Measurements from ENCODE around the gene RBBP8.
"Not testable (repeated sequence)": the region's sequence is repeated elsewhere in the genome, so short reads cannot be mapped to it uniquely, and the experiment has no call there.

The RBBP8 gene

DNA sequence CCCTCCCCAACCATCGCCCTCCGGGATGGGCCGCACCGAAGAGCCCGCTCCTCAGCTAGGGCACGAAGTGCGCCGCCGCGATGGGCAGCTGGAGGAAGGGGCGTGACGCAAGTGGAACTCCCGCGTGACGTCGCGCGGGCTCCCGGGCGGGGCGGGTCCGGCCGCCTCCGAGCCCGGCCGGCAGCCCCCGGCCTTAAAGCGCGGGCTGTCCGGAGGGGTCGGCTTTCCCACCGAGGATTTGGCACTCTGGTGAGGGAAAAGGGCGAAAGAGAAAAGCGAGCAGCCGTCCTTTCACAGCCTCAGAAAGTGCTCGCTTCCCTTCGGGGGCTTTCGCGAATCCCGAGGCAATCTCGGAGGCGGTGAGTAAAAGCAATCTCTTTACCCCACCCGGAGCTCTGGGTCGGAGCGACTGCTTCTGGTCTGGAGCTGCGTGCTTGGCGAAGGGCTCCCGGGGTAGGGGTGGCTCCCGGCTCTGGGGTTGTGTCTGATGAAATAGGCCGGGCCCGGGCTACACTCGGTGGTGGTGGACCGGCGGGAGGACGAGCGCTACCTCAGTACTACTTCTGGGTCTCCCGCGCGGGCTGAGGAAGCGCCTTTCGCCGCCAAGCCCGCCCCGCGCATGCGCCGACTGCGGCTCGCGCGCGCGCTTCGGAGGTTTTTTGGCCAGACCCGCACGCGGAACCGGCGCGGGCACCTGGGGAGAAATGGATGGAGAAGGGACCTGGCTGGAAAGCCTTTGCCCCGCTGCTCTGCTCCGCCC lies at the start of gene RBBP8:
RBBP8 (plus strand) TSS at position 123 of the 760 bp plus-strand sequence. CDS start 3,524 bp downstream, outside the sequence.
- DNase-seq, result peak; percentile 89

- DNase-seq, result no peak
Observed at GRCh38 chr18:22883827-22884226, 49.3 kb upstream of the RBBP8 start.

GRCh38 chr18:22885694-22886093 lies 47.4 kb upstream of the RBBP8 start:
- not testable (repeated sequence) for DNase-seq

- DNase-seq, result no peak
Observed at GRCh38 chr18:22899421-22899820, 33.7 kb upstream of the RBBP8 start.

DNA sequence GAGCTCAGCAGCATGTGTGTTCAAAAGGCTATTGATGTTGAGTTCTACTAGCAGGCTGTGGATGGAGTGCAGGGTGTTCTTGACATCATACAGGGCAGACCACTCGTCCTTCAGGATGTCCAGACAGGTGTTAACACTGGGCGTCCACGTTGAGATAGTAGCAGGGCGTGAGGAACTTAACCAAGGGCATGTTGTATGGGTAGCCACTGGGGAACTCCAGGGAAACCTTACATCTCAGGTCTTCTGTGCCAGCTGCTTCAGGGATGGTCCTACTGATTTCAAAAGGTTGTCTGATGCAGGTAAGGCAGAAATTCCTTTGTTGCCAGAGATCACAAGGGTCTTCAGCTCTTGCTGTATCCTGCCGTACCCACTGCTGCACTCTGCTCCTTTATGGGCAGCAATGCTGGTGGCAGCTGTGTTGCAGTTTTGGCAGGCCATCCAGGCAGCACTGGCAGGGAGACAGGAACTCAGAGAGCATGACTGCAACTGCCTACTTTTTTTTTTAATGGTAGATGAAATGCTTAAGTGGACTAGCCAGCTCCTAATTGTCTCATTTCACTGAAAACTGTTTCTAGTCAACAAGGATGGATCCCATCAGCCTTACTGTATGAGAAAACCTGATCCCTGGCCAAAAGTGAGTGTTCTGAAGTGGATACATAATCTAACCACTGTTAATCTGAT lies 32.4 kb upstream of the RBBP8 start:
- DNase-seq, result no peak

- DNase-seq, result no peak
Observed at GRCh38 chr18:22902093-22902492, 31.0 kb upstream of the RBBP8 start.

DNA sequence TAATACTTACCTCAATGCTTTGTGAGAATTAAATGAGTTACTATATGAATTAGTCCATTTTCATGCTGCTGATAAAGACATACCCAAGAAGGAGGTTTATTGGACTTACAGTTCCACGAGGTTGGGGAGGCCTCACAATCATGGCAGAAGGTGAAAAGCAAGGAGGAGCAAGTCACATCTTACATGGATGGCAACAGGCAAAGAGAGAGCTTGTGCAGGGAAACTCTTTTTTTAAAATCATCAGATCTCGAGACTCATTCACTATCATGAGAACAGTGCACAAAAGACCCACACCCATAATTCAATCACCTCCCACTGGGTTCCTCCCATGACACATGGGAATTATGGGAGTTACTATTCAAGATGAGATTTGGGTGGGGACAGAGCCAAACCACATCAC lies 29.9 kb upstream of the RBBP8 start:
- DNase-seq, result not testable (repeated sequence)

- no peak for DNase-seq
Observed at GRCh38 chr18:22912149-22912548, 21.0 kb upstream of the RBBP8 start.

DNA sequence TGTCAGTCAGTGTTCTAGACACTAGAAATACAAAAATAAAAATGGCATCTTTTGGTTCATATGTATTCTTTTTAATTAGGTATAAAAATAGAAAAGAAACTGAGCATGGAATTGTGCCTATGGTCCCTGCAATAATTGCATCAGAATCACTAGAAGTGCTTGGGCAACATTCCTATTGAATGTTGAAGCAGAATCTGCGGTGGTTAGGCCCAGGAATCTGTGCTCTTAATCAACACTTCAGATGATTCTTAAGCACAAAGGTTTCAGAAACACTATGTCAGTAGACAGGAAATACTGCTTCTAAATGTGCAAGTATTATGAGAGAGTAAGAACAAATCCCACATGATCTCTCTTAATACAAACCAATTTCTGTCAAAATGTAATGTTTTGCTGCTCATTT lies 20.3 kb upstream of the RBBP8 start:
- peak; percentile 36 for DNase-seq

DNA sequence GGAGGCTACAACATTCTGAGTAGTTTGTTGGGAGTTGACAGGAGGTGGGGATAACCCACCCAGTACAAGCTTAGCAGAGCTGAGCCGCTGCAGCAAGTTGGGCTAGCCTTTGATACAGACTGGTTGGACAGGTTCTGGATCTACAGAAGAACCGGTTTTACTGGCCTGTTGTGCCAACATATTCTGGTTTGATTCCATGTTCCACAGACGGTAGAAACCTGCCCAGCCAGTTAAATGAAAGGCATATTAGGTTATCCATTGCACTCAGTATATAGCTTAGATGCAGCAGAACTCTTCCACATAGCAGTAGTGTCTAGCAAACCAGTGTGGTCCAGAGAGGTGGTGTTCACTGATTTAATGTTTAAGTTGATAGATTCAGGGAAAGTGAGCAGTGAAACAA lies 19.3 kb upstream of the RBBP8 start:
- peak; percentile 97 for DNase-seq

DNA sequence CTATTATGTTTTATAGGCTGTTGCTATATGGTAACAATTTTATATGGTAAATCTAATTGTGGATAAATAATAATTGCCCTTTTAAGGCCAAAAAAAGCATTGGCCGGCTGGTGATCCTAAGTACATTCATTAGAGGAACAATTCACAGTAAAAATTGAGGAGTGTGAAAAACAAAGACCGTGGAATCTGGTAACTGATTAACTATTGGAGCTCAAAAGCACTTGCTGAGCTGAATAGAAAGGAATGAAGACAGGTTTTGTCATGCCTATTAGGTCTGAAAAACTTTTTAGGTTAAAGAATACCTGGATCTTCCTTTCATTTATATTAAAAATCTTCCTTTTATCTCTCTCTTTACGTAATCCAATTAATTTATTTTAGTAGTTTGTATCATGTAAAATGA lies 18.5 kb upstream of the RBBP8 start:
- DNase-seq, result peak; percentile 62

DNA sequence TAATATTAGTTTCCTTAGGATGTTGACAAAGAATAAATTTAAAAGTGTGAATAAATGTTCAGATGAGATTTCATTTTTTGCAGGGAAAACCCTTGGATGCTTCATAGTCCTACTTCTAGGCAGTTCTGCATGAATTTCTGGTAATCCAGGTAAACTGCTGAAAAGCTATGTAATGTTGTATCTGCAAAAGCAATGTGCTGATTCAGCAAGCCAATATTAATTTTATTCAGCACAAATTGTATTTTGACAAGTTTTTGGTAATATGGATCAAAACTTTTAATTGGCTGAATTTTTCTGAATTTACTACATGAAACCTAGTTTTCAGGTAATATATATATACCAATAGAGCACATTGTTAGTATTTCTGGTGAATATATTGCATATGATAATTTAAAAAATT lies 17.8 kb upstream of the RBBP8 start:
- DNase-seq, result no peak

DNA sequence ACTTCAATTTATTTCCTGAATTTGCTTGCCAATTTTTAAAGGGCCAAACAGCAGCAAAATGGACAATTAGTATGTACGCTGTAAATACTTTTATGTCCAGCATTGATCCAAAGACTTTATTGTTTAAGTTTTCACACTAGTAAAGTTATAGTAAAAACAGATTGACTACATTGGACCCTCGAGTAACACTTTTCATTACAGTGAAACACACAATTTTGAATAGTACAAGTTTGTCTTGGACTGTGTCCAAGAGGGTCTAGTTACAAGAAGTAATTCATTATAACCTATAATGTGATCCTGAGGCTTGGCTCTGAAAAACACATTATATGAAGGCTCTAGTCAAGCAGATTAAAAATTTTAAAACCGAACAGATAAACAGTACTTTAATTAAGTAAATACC lies 11.4 kb upstream of the RBBP8 start:
- DNase-seq, result no peak

DNA sequence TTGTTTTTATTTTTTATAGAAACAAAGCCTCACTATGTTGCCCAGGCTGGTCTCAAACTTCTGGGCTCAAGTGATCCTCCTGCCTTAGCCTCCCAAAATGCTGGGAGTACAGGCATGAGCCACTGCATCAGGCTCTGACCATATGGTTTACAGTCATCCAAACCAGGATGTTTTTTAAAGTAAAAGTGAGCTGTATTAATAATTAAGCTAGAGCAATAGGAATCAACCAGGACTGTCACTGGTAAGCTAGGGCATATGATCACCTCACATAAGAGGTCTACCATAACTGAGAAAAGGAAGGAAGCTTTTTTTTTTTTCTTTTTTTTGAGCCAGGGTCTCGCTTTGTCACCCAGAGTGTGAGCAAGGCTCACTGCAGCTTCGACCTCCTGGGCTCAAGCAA lies 8.5 kb upstream of the RBBP8 start:
- DNase-seq, result no peak

- DNase-seq, result no peak
Observed at GRCh38 chr18:22926454-22926853, 6.7 kb upstream of the RBBP8 start.

GRCh38 chr18:22928339-22928738 lies 4.8 kb upstream of the RBBP8 start:
- no peak for DNase-seq

GRCh38 chr18:22930089-22930713 lies 2.9 kb upstream of the RBBP8 start:
- peak; percentile 84 for DNase-seq

GRCh38 chr18:22932885-22933205 lies 283 bp upstream of the RBBP8 start:
- no peak for DNase-seq

GRCh38 chr18:22933966-22934423 lies 867 bp downstream of the RBBP8 start:
- DNase-seq, result no peak

GRCh38 chr18:22934789-22935188 lies 1.7 kb downstream of the RBBP8 start:
- no peak for DNase-seq

- no peak for DNase-seq
Observed at GRCh38 chr18:22935431-22935830, 2.3 kb downstream of the RBBP8 start.

GRCh38 chr18:22936515-22936914 lies 3.4 kb downstream of the RBBP8 start:
- DNase-seq, result no peak

DNA sequence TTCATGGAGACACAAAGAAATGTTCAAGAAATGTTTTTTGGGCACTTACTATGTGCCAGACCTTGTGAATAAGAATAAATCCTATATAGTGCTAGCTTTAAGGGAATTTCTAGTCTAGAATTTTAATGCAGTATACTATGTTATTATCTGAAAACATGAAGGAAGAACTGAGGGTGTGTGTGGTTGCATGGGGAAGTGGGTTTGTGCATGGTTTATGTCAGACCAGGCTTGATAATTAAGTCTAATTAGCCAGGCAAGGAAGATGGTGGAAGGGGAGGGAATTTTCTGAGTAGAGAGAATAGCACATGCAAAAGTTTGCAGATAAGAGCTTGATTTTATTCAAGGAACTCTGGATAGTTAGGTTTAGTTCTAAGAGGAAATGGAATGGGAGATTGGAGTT lies 6.5 kb downstream of the RBBP8 start:
- no peak for DNase-seq

GRCh38 chr18:22943847-22944246 lies 10.7 kb downstream of the RBBP8 start:
- DNase-seq, result no peak
